Measurements from ENCODE around the gene STRIP2. TPM values are rescaled to one million over a fixed set of nuclear protein-coding genes. Genes with fewer than 3 reads are reported as not detected.

Gene STRIP2
- total and polyA plus RNA-seq, 11 donors = 7.6 to 43.7 (median 18.2) TPM

GRCh38 chr7:129462420-129462819 lies 28.2 kb downstream of the STRIP2 start:
- H3K27ac ChIP-seq = no peak overlapping the region
- TF ChIP-seq CTCF (IDR thresholded peaks at IDR 0.05) (no peak), POLR2A (IDR thresholded peaks at IDR 0.05) (no peak)
- peaks cover 0 to 49% (median 17%) of the 10 kb centered on the region in 9 donors for H3K36me3 ChIP-seq
- no peak overlapping the region for H3K4me3 ChIP-seq
- intact Hi-C loops (cut with DNase I) = loop anchor here in 2 of 10 donors (10.0 kb wide), 2 partner anchors 182 to 248 kb away; no protein-coding TSS in a partner anchor
- ATAC-seq (no peak), DNase-seq (no peak)
- H3K27me3 ChIP-seq = no peaks in the 10 kb centered on the region
- no peaks in the 10 kb centered on the region for H3K9me3 ChIP-seq
- H3K4me1 ChIP-seq = peaks cover 0 to 3% (median 0%) of the 10 kb centered on the region in 12 donors
- 79 to 87% (median 83%) methylated on average over 1 of the region's 1 CpG for WGBS, 4 donors

- no peak for TF ChIP-seq CTCF (IDR thresholded peaks at IDR 0.05)
- TF ChIP-seq POLR2A (IDR thresholded peaks at IDR 0.05) = no peak
- H3K9me3 ChIP-seq = no peaks in the 10 kb centered on the region
- H3K27ac ChIP-seq = no peak overlapping the region
- peaks cover 0 to 34% (median 15%) of the 10 kb centered on the region in 9 donors for H3K36me3 ChIP-seq
- H3K4me3 ChIP-seq = no peak overlapping the region
- H3K4me1 ChIP-seq = peaks cover 0 to 4% (median 0%) of the 10 kb centered on the region in 12 donors
- no peaks in the 10 kb centered on the region for H3K27me3 ChIP-seq
- 55 to 69% (median 63%) methylated on average over 4 of the region's 4 CpGs for WGBS, 4 donors
- DNase-seq = no peak
- ATAC-seq = no peak
- intact Hi-C loops (cut with DNase I) = loop anchor here in 2 of 10 donors (10.0 kb wide), 2 partner anchors 181 to 249 kb away; no protein-coding TSS in a partner anchor
Observed at GRCh38 chr7:129464194-129464593, 30.0 kb downstream of the STRIP2 start.

- WGBS, 4 donors = 76 to 82% (median 78%) methylated on average over 2 of the region's 2 CpGs
- H3K27me3 ChIP-seq = no peaks in the 10 kb centered on the region
- intact Hi-C loops (cut with DNase I) = loop anchor here in 2 of 10 donors (10.0 kb wide), 2 partner anchors 180 to 250 kb away; no protein-coding TSS in a partner anchor
- peaks cover 0 to 28% (median 10%) of the 10 kb centered on the region in 9 donors for H3K36me3 ChIP-seq
- H3K4me3 ChIP-seq = no peak overlapping the region
- H3K27ac ChIP-seq = no peak overlapping the region
- H3K9me3 ChIP-seq = no peaks in the 10 kb centered on the region
- DNase-seq = no peak
- peaks cover 0 to 4% (median 0%) of the 10 kb centered on the region in 12 donors for H3K4me1 ChIP-seq
- TF ChIP-seq CTCF (IDR thresholded peaks at IDR 0.05) (no peak), POLR2A (IDR thresholded peaks at IDR 0.05) (no peak)
- ATAC-seq = no peak
Observed at GRCh38 chr7:129465080-129465479, 30.8 kb downstream of the STRIP2 start.

GRCh38 chr7:129466796-129467195 lies 32.6 kb downstream of the STRIP2 start:
- ATAC-seq = no peak
- 34 to 48% (median 38%) methylated on average over 3 of the region's 3 CpGs for WGBS, 4 donors
- H3K27ac ChIP-seq = no peak overlapping the region
- no peak overlapping the region for H3K4me3 ChIP-seq
- H3K27me3 ChIP-seq = no peaks in the 10 kb centered on the region
- DNase-seq = no peak
- no peaks in the 10 kb centered on the region for H3K9me3 ChIP-seq
- H3K36me3 ChIP-seq = peaks cover 0 to 12% (median 3%) of the 10 kb centered on the region in 9 donors
- peaks cover 0 to 4% (median 0%) of the 10 kb centered on the region in 12 donors for H3K4me1 ChIP-seq
- intact Hi-C loops (cut with DNase I) = loop anchor here in 3 of 10 donors (2.0 to 10.0 kb wide), 4 partner anchors 92 to 252 kb away; no protein-coding TSS in a partner anchor
- TF ChIP-seq CTCF (IDR thresholded peaks at IDR 0.05) (no peak), POLR2A (IDR thresholded peaks at IDR 0.05) (no peak)
